GM13976 (cell line): ENCODE data around the gene DCLK1.

Experiments
- DNase-seq: peaks from one replicate; pipeline ENCODE4 v3.0.0; 2012; ENCODE audit warnings: low spot score
- CTCF ChIP-seq: IDR thresholded peaks from 2 replicates; pipeline ENCODE4 v1.5.1; 2012; ENCODE audit warnings: borderline replicate concordance, mild to moderate bottlenecking; ENCODE audit not compliant: insufficient read depth; ENCODE audit errors: extremely low read depth, missing control alignments, control extremely low read depth
- in situ Hi-C: fragments of 300-500 bp; cut with MboI; formaldehyde crosslinking; loops from one replicate; pipeline ENCODE4 v1.12.0; 2022; ENCODE audit warnings: low sequenced_read_pairs, mixed read lengths, inconsistent platforms; ENCODE audit not compliant: unreplicated experiment

DCLK1 gene

GRCh38 chr13:35747594-35747993, 383.6 kb downstream of the DCLK1 start:
- no peak for DNase-seq
- no peak for TF ChIP-seq CTCF
- in situ Hi-C loops: no loop called here

GRCh38 chr13:35744566-35745178, 386.5 kb downstream of the DCLK1 start:
- no peak for TF ChIP-seq CTCF
- no peak for DNase-seq
- in situ Hi-C loops: no loop called here

GRCh38 chr13:35744144-35744543, 387.0 kb downstream of the DCLK1 start:
- TF ChIP-seq CTCF: no peak
- in situ Hi-C loops: no loop called here

GRCh38 chr13:35743165-35743564, 388.0 kb downstream of the DCLK1 start:
- in situ Hi-C loops: no loop called here
- DNase-seq: no peak
- TF ChIP-seq CTCF: no peak

More at GRCh38 chr13:35744144-35744543, 387.0 kb downstream of the DCLK1 start:
- no peak for DNase-seq

- in situ Hi-C loops: no loop called here
- TF ChIP-seq CTCF: no peak
- no peak for DNase-seq
Measured at GRCh38 chr13:35741657-35742056, 389.5 kb downstream of the DCLK1 start.

- no peak for DNase-seq
- in situ Hi-C loops: no loop called here
- no peak for TF ChIP-seq CTCF
Measured at GRCh38 chr13:35736876-35737275, 394.3 kb downstream of the DCLK1 start.
